WTC11 (cell line): ENCODE results near the gene IL1RAPL2. TPM values are rescaled to one million over a fixed set of nuclear protein-coding genes. Genes with fewer than 3 reads are reported as not detected.

Experiments
- ATAC-seq: fragments of 200-7000 bp; cut with Tn5 transposase; 2 replicates; pipeline ENCODE4 v1.10.0; 2021; ENCODE audit warnings: mild to moderate bottlenecking, moderate library complexity
- CTCF ChIA-PET: fragments of 300-600 bp; sonication (Branson Sonifier 250); formaldehyde crosslinking; loops from one replicate; lab custom pipeline; 2021; ENCODE audit warnings: antibody characterized with exemption; lab: Charles Lee
- POLR2A ChIA-PET: fragments of 350-600 bp; sonication (Branson Sonifier 250); formaldehyde crosslinking; loops from one replicate; lab custom pipeline; 2021; ENCODE audit warnings: antibody characterized with exemption; lab: Charles Lee
- DNase-seq: peaks from one replicate; pipeline ENCODE4 v3.0.0; 2021; ENCODE audit warnings: low spot score
- H3K27ac Mint-ChIP-seq: 2 replicates; pipeline ENCODE4 v1.8.0; 2021; ENCODE audit warnings: mixed read lengths
- H3K27me3 Mint-ChIP-seq: 2 replicates; pipeline ENCODE4 v1.8.0; 2021; ENCODE audit warnings: low read depth, mild to moderate bottlenecking, moderate library complexity, mixed read lengths
- H3K36me3 Mint-ChIP-seq: 2 replicates; pipeline ENCODE4 v1.8.0; 2021; ENCODE audit warnings: mixed read lengths
- H3K4me1 Mint-ChIP-seq: 2 replicates; pipeline ENCODE4 v1.8.0; 2022; ENCODE audit warnings: mixed read lengths
- H3K4me3 Mint-ChIP-seq: 2 replicates; pipeline ENCODE4 v1.8.0; 2021; ENCODE audit warnings: mild to moderate bottlenecking, moderate library complexity, mixed read lengths
- H3K9me3 Mint-ChIP-seq: 2 replicates; pipeline ENCODE4 v1.8.0; 2021; ENCODE audit warnings: mixed read lengths
- ATF1 ChIP-seq: sonication (generic); formaldehyde crosslinking; IDR thresholded peaks from 2 replicates; pipeline ENCODE4 v1.8.1; 2023; ENCODE audit warnings: mild to moderate bottlenecking, moderate library complexity, missing genetic modification reagents
- EMX1 ChIP-seq: fragments of 250-450 bp; sonication (Bioruptor Pico); IDR thresholded peaks from 2 replicates; pipeline ENCODE4 v1.8.0; 2021; ENCODE audit warnings: mild to moderate bottlenecking
- ETV6 ChIP-seq: sonication (generic); formaldehyde crosslinking; IDR thresholded peaks from 2 replicates; pipeline ENCODE4 v1.8.1; 2022; ENCODE audit warnings: mild to moderate bottlenecking, missing genetic modification reagents
- FOXJ3 ChIP-seq: sonication (generic); formaldehyde crosslinking; IDR thresholded peaks from 2 replicates; pipeline ENCODE4 v1.9.0; 2021; ENCODE audit warnings: missing genetic modification reagents, mild to moderate bottlenecking, borderline replicate concordance
- GRHL2 ChIP-seq: fragments of 250-450 bp; sonication (Bioruptor Pico); IDR thresholded peaks from 2 replicates; pipeline ENCODE4 v1.8.0; 2022; ENCODE audit warnings: mild to moderate bottlenecking, moderate library complexity; ENCODE audit not compliant: insufficient replicate concordance, severe bottlenecking
- RELA ChIP-seq: sonication (generic); formaldehyde crosslinking; IDR thresholded peaks from 2 replicates; pipeline ENCODE4 v1.8.1; 2022; ENCODE audit warnings: missing genetic modification reagents, mild to moderate bottlenecking, borderline replicate concordance
- SP1 ChIP-seq: sonication (generic); formaldehyde crosslinking; conservative IDR thresholded peaks from 2 replicates; pipeline ENCODE4 v1.8.1; 2022; ENCODE audit warnings: missing genetic modification reagents
- TEAD4 ChIP-seq: sonication (generic); formaldehyde crosslinking; IDR thresholded peaks from 2 replicates; pipeline ENCODE4 v1.8.0; 2022; ENCODE audit warnings: mild to moderate bottlenecking, missing genetic modification reagents
- total RNA-seq: library from RNA; stranded (reverse); gene quantifications from 3 replicates; pipeline ENCODE4 v1.2.3, GENCODE V29; 2021
- TF ChIP-seq, protein P1 (sequence below): sonication (generic); formaldehyde crosslinking; conservative IDR thresholded peaks from 2 replicates; pipeline ENCODE4 v1.8.1; 2023; ENCODE audit warnings: mild to moderate bottlenecking, low read depth, missing genetic modification reagents, moderate library complexity
- TF ChIP-seq, protein P2 (sequence below): fragments of 250-450 bp; sonication (Bioruptor Pico); IDR thresholded peaks from 2 replicates; pipeline ENCODE4 v1.9.0; 2021; ENCODE audit warnings: moderate library complexity, mild to moderate bottlenecking, inconsistent platforms, borderline replicate concordance
- TF ChIP-seq, protein P3 (sequence below): fragments of 250-450 bp; sonication (Bioruptor Pico); IDR thresholded peaks from 2 replicates; pipeline ENCODE4 v2.1.2; 2022; ENCODE audit warnings: mild to moderate bottlenecking, moderate library complexity
- TF ChIP-seq, protein P4 (sequence below): fragments of 200-600 bp; IDR thresholded peaks from 2 replicates; pipeline ENCODE4 v1.8.0; 2022; ENCODE audit warnings: antibody characterized with exemption
- TF ChIP-seq, protein P5 (sequence below): sonication (generic); formaldehyde crosslinking; IDR thresholded peaks from 2 replicates; pipeline ENCODE4 v1.8.1; 2023; ENCODE audit warnings: mild to moderate bottlenecking, missing genetic modification reagents, moderate library complexity
- TF ChIP-seq, protein P6 (sequence below): sonication (generic); formaldehyde crosslinking; IDR thresholded peaks from 2 replicates; pipeline ENCODE4 v1.8.1; 2022; ENCODE audit warnings: mild to moderate bottlenecking, missing genetic modification reagents, moderate library complexity, borderline replicate concordance
- TF ChIP-seq, protein P7 (sequence below): fragments of 250-450 bp; sonication (Bioruptor Pico); IDR thresholded peaks from 2 replicates; pipeline ENCODE4 v1.9.0; 2021; ENCODE audit warnings: mild to moderate bottlenecking, borderline replicate concordance
- TF ChIP-seq, protein P8 (sequence below): sonication (generic); formaldehyde crosslinking; IDR thresholded peaks from 2 replicates; pipeline ENCODE4 v1.8.0; 2022; ENCODE audit warnings: missing genetic modification reagents
- TF ChIP-seq, protein P9 (sequence below): sonication (generic); formaldehyde crosslinking; IDR thresholded peaks from 2 replicates; pipeline ENCODE4 v1.8.1; 2023; ENCODE audit warnings: mild to moderate bottlenecking, missing genetic modification reagents, moderate library complexity

Gene IL1RAPL2
- total RNA-seq, 1 experiment from 2014 or later, result 0.09 TPM

DNA sequence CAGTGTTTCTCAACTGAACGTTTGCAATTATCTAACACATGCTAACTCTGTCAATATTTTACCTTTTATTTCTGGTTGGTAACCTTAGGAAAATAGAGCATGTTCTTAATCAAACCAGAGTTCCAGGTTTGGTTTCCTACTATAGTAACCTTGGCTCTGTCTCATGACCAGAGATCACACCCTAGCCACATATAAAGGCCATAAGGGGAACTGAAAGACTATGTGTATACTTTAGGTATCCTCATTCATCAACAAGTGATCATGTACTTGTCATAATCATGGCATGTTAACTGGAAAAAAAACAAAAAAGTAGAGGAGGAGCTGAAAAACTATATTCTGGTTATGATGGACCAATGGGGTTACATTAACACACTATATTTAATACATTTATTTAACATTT, 352.1 kb downstream of the IL1RAPL2 start (continued):
- TF ChIP-seq, protein P1, sequence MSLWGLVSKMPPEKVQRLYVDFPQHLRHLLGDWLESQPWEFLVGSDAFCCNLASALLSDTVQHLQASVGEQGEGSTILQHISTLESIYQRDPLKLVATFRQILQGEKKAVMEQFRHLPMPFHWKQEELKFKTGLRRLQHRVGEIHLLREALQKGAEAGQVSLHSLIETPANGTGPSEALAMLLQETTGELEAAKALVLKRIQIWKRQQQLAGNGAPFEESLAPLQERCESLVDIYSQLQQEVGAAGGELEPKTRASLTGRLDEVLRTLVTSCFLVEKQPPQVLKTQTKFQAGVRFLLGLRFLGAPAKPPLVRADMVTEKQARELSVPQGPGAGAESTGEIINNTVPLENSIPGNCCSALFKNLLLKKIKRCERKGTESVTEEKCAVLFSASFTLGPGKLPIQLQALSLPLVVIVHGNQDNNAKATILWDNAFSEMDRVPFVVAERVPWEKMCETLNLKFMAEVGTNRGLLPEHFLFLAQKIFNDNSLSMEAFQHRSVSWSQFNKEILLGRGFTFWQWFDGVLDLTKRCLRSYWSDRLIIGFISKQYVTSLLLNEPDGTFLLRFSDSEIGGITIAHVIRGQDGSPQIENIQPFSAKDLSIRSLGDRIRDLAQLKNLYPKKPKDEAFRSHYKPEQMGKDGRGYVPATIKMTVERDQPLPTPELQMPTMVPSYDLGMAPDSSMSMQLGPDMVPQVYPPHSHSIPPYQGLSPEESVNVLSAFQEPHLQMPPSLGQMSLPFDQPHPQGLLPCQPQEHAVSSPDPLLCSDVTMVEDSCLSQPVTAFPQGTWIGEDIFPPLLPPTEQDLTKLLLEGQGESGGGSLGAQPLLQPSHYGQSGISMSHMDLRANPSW (CRISPR knock-in tag), result no peak
- no peak for TF ChIP-seq FOXJ3 (CRISPR knock-in tag)
- TF ChIP-seq, protein P2, sequence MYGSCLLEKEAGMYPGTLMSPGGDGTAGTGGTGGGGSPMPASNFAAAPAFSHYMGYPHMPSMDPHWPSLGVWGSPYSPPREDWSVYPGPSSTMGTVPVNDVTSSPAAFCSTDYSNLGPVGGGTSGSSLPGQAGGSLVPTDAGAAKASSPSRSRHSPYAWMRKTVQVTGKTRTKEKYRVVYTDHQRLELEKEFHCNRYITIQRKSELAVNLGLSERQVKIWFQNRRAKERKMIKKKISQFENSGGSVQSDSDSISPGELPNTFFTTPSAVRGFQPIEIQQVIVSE, result no peak
- TF ChIP-seq, protein P3, sequence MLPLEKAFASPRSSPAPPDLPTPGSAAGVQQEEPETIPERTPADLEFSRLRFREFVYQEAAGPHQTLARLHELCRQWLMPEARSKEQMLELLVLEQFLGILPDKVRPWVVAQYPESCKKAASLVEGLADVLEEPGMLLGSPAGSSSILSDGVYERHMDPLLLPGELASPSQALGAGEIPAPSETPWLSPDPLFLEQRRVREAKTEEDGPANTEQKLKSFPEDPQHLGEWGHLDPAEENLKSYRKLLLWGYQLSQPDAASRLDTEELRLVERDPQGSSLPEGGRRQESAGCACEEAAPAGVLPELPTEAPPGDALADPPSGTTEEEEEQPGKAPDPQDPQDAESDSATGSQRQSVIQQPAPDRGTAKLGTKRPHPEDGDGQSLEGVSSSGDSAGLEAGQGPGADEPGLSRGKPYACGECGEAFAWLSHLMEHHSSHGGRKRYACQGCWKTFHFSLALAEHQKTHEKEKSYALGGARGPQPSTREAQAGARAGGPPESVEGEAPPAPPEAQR (CRISPR knock-in tag), result no peak
- TF ChIP-seq GRHL2 (CRISPR knock-in tag), result no peak

DNA sequence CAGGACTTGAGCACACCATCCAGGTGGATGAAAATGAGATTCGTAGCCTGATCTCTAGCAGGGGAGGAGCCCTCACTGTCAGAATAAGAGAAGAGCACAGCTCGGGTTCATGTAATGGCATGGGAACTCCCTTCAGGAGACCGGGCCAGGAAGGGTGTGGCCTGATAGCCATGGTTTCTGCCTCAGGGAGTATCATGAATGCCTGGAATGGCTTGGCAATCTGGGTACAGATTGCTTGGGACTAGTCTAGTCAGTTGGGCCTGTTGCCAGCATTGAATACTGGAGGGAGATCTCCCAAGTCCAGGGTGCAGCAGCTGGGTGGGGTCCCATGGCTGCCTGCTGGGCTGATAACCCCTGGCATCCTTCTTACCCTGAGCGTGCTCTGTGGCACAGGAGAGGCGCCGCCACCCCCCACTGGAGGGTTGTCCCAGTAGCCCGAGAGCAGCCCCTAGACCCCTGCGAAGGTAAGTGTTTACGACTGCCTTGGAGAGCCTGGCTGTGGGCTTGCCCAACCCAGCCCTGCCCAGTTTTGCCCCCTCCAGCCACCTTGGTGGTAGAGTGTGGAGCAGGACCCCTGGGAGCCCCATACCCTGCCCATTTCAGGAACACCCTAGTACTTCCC, 355.7 kb downstream of the IL1RAPL2 start:
- ChIA-PET CTCF (interaction anchor here (0.6 to 2.5 kb wide), 20 partner anchors 9 to 399 kb away, joined by 3 to 29 read pairs (median 4); partner anchors contain the start of gene IL1RAPL2), POLR2A (no interaction called here)
- H3K27ac Mint-ChIP-seq, result no peak overlapping the region
- H3K4me3 Mint-ChIP-seq, result no peak overlapping the region
- peak; percentile 43; the same call in 1 of the 2 replicates for ATAC-seq
- no peaks in the 10 kb centered on the region for H3K36me3 Mint-ChIP-seq
- H3K9me3 Mint-ChIP-seq, result no peaks in the 10 kb centered on the region
- no peaks in the 10 kb centered on the region for H3K27me3 Mint-ChIP-seq
- H3K4me1 Mint-ChIP-seq, result peaks cover 2% of the 10 kb centered on the region; the same call in 1 of the 2 replicates
- no peak for DNase-seq
- TF ChIP-seq, protein P4, sequence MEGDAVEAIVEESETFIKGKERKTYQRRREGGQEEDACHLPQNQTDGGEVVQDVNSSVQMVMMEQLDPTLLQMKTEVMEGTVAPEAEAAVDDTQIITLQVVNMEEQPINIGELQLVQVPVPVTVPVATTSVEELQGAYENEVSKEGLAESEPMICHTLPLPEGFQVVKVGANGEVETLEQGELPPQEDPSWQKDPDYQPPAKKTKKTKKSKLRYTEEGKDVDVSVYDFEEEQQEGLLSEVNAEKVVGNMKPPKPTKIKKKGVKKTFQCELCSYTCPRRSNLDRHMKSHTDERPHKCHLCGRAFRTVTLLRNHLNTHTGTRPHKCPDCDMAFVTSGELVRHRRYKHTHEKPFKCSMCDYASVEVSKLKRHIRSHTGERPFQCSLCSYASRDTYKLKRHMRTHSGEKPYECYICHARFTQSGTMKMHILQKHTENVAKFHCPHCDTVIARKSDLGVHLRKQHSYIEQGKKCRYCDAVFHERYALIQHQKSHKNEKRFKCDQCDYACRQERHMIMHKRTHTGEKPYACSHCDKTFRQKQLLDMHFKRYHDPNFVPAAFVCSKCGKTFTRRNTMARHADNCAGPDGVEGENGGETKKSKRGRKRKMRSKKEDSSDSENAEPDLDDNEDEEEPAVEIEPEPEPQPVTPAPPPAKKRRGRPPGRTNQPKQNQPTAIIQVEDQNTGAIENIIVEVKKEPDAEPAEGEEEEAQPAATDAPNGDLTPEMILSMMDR, result no peak
- TF ChIP-seq EMX1 (CRISPR knock-in tag) (no peak), SP1 (CRISPR knock-in tag) (no peak), TEAD4 (CRISPR knock-in tag) (no peak), RELA (CRISPR knock-in tag) (no peak), ATF1 (no peak), ETV6 (no peak)
- TF ChIP-seq, protein P5, sequence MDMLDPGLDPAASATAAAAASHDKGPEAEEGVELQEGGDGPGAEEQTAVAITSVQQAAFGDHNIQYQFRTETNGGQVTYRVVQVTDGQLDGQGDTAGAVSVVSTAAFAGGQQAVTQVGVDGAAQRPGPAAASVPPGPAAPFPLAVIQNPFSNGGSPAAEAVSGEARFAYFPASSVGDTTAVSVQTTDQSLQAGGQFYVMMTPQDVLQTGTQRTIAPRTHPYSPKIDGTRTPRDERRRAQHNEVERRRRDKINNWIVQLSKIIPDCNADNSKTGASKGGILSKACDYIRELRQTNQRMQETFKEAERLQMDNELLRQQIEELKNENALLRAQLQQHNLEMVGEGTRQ, result no peak
- TF ChIP-seq, protein P6, sequence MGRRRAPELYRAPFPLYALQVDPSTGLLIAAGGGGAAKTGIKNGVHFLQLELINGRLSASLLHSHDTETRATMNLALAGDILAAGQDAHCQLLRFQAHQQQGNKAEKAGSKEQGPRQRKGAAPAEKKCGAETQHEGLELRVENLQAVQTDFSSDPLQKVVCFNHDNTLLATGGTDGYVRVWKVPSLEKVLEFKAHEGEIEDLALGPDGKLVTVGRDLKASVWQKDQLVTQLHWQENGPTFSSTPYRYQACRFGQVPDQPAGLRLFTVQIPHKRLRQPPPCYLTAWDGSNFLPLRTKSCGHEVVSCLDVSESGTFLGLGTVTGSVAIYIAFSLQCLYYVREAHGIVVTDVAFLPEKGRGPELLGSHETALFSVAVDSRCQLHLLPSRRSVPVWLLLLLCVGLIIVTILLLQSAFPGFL (CRISPR knock-in tag), result no peak
- TF ChIP-seq, protein P7, sequence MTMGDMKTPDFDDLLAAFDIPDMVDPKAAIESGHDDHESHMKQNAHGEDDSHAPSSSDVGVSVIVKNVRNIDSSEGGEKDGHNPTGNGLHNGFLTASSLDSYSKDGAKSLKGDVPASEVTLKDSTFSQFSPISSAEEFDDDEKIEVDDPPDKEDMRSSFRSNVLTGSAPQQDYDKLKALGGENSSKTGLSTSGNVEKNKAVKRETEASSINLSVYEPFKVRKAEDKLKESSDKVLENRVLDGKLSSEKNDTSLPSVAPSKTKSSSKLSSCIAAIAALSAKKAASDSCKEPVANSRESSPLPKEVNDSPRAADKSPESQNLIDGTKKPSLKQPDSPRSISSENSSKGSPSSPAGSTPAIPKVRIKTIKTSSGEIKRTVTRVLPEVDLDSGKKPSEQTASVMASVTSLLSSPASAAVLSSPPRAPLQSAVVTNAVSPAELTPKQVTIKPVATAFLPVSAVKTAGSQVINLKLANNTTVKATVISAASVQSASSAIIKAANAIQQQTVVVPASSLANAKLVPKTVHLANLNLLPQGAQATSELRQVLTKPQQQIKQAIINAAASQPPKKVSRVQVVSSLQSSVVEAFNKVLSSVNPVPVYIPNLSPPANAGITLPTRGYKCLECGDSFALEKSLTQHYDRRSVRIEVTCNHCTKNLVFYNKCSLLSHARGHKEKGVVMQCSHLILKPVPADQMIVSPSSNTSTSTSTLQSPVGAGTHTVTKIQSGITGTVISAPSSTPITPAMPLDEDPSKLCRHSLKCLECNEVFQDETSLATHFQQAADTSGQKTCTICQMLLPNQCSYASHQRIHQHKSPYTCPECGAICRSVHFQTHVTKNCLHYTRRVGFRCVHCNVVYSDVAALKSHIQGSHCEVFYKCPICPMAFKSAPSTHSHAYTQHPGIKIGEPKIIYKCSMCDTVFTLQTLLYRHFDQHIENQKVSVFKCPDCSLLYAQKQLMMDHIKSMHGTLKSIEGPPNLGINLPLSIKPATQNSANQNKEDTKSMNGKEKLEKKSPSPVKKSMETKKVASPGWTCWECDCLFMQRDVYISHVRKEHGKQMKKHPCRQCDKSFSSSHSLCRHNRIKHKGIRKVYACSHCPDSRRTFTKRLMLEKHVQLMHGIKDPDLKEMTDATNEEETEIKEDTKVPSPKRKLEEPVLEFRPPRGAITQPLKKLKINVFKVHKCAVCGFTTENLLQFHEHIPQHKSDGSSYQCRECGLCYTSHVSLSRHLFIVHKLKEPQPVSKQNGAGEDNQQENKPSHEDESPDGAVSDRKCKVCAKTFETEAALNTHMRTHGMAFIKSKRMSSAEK (CRISPR knock-in tag), result no peak
- TF ChIP-seq, protein P8, sequence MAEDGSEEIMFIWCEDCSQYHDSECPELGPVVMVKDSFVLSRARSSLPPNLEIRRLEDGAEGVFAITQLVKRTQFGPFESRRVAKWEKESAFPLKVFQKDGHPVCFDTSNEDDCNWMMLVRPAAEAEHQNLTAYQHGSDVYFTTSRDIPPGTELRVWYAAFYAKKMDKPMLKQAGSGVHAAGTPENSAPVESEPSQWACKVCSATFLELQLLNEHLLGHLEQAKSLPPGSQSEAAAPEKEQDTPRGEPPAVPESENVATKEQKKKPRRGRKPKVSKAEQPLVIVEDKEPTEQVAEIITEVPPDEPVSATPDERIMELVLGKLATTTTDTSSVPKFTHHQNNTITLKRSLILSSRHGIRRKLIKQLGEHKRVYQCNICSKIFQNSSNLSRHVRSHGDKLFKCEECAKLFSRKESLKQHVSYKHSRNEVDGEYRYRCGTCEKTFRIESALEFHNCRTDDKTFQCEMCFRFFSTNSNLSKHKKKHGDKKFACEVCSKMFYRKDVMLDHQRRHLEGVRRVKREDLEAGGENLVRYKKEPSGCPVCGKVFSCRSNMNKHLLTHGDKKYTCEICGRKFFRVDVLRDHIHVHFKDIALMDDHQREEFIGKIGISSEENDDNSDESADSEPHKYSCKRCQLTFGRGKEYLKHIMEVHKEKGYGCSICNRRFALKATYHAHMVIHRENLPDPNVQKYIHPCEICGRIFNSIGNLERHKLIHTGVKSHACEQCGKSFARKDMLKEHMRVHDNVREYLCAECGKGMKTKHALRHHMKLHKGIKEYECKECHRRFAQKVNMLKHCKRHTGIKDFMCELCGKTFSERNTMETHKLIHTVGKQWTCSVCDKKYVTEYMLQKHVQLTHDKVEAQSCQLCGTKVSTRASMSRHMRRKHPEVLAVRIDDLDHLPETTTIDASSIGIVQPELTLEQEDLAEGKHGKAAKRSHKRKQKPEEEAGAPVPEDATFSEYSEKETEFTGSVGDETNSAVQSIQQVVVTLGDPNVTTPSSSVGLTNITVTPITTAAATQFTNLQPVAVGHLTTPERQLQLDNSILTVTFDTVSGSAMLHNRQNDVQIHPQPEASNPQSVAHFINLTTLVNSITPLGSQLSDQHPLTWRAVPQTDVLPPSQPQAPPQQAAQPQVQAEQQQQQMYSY (CRISPR knock-in tag), result no peak
- TF ChIP-seq, protein P9, sequence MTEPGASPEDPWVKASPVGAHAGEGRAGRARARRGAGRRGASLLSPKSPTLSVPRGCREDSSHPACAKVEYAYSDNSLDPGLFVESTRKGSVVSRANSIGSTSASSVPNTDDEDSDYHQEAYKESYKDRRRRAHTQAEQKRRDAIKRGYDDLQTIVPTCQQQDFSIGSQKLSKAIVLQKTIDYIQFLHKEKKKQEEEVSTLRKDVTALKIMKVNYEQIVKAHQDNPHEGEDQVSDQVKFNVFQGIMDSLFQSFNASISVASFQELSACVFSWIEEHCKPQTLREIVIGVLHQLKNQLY (CRISPR knock-in tag), result no peak
